Cardiac muscle cell (in vitro differentiated cells and primary cell): ENCODE data around the gene KANK2. TPM values are rescaled to one million over a fixed set of nuclear protein-coding genes. Genes with fewer than 3 reads are reported as not detected.

Experiments
- DNase-seq, 2 donors: peaks; one replicate each; pipeline versions ENCODE4 v3.0.0 to v3.0.0-alpha.2; 2010 to 2017; ENCODE audit warnings: low read depth in 1 of 2, low spot score in 1 of 2
- H3K27ac ChIP-seq: fragments of 200-600 bp; sonication (generic); 2 replicates; pipeline ENCODE4 v1.5.1; 2016
- H3K27me3 ChIP-seq: fragments of 200-600 bp; sonication (generic); 2 replicates; pipeline ENCODE4 v1.6.0; 2016; ENCODE audit warnings: control low read depth
- H3K36me3 ChIP-seq: fragments of 200-600 bp; sonication (generic); 2 replicates; pipeline ENCODE4 v1.5.1; 2016; ENCODE audit warnings: control low read depth
- H3K4me1 ChIP-seq: fragments of 200-600 bp; sonication (generic); 2 replicates; pipeline ENCODE4 v1.8.1; 2017; ENCODE audit warnings: low read depth, mild to moderate bottlenecking, mixed run types
- H3K4me3 ChIP-seq: fragments of 200-600 bp; sonication (generic); 2 replicates; pipeline ENCODE4 v1.5.1; 2016; ENCODE audit warnings: mild to moderate bottlenecking
- H3K9me3 ChIP-seq: fragments of 200-600 bp; sonication (generic); 2 replicates; pipeline ENCODE4 v1.5.1; 2017; ENCODE audit warnings: low read depth, mild to moderate bottlenecking, control low read depth
- CTCF ChIP-seq: IDR thresholded peaks from 2 replicates; pipeline ENCODE4 v1.5.1; 2012; ENCODE audit warnings: low read depth, mild to moderate bottlenecking, low read length
- polyA plus RNA-seq: library from polyadenylated mRNA; unstranded; fragments of >200 nt; fragmentation: Nextera tagmentation; extraction: Ambion mirVana; gene quantifications from 2 replicates; pipeline ENCODE4 v1.2.1, GENCODE V29; 2016
- total RNA-seq: library from RNA; depleted of rRNA; stranded (reverse); fragments of >200 nt; gene quantifications from 2 replicates; pipeline ENCODE4 v1.2.3, GENCODE V29; 2016

The KANK2 gene
- total and polyA plus RNA-seq, 2 experiments from 2014 or later = 38.9 to 106 TPM

GRCh38 chr19:11242025-11242424 is 44.7 kb upstream of the KANK2 start:
- Histone ChIP-seq H3K4me1 (no peaks in the 10 kb centered on the region), H3K9me3 (no peaks in the 10 kb centered on the region), H3K27me3 (no peaks in the 10 kb centered on the region), H3K4me3 (no peak overlapping the region), H3K36me3 (no peaks in the 10 kb centered on the region), H3K27ac (no peak overlapping the region)
- TF ChIP-seq CTCF = no peak
- DNase-seq = no peak

GRCh38 chr19:11240008-11240444 is 42.7 kb upstream of the KANK2 start:
- DNase-seq = no peak
- no peaks in the 10 kb centered on the region for H3K4me1 ChIP-seq
- no peaks in the 10 kb centered on the region for H3K36me3 ChIP-seq
- H3K27me3 ChIP-seq = no peaks in the 10 kb centered on the region
- TF ChIP-seq CTCF = no peak
- H3K9me3 ChIP-seq = no peaks in the 10 kb centered on the region
- H3K27ac ChIP-seq = no peak overlapping the region
- no peak overlapping the region for H3K4me3 ChIP-seq

- no peaks in the 10 kb centered on the region for H3K36me3 ChIP-seq
- no peak for DNase-seq
- H3K27ac ChIP-seq = no peak within 1 kb of the TSS
- no peaks in the 10 kb centered on the region for H3K9me3 ChIP-seq
- no peak within 1 kb of the TSS for H3K4me3 ChIP-seq
- H3K27me3 ChIP-seq = no peaks in the 10 kb centered on the region
- no peaks in the 10 kb centered on the region for H3K4me1 ChIP-seq
- no peak for TF ChIP-seq CTCF
Observed at GRCh38 chr19:11239377-11240000, 42.1 kb upstream of the KANK2 start, which contains the start of gene ANGPTL8. TSS of gene ANGPTL8 (plus strand) at chr19:11239619. CDS start at chr19:11239638, 19 bp downstream.

- no peak for DNase-seq
- H3K36me3 ChIP-seq = no peaks in the 10 kb centered on the region
- no peaks in the 10 kb centered on the region for H3K9me3 ChIP-seq
- H3K4me1 ChIP-seq = no peaks in the 10 kb centered on the region
- TF ChIP-seq CTCF = no peak
- no peak overlapping the region for H3K4me3 ChIP-seq
- no peak overlapping the region for H3K27ac ChIP-seq
- H3K27me3 ChIP-seq = no peaks in the 10 kb centered on the region
Observed at GRCh38 chr19:11238781-11239376, 41.5 kb upstream of the KANK2 start.

GRCh38 chr19:11238041-11238440 is 40.7 kb upstream of the KANK2 start:
- TF ChIP-seq CTCF = no peak
- DNase-seq = no peak
- Histone ChIP-seq H3K27ac (no peak overlapping the region), H3K9me3 (no peaks in the 10 kb centered on the region), H3K36me3 (no peaks in the 10 kb centered on the region), H3K27me3 (no peaks in the 10 kb centered on the region), H3K4me1 (no peaks in the 10 kb centered on the region), H3K4me3 (no peak overlapping the region)
